H9 (cell line): ENCODE results near the gene SLCO3A1. TPM values are rescaled to one million over a fixed set of nuclear protein-coding genes. Genes with fewer than 3 reads are reported as not detected.

ENCODE experiments used
- DNase-seq: peaks from one replicate; pipeline ENCODE4 v3.0.0-alpha.2; 2017
- H2AFZ ChIP-seq: one replicate; pipeline ENCODE4 v1.6.1; 2013; ENCODE audit warnings: mild to moderate bottlenecking, low read length, control low read depth, moderate library complexity
- H2AK5ac ChIP-seq: 2 replicates; pipeline ENCODE4 v1.6.1; 2013; ENCODE audit warnings: low read length, control low read depth, mixed read lengths; ENCODE audit not compliant: insufficient read length
- H2BK120ac ChIP-seq: one replicate; pipeline ENCODE4 v1.6.1; 2013; ENCODE audit warnings: low read depth, mild to moderate bottlenecking, low read length, control low read depth, inconsistent platforms; ENCODE audit not compliant: poor library complexity, severe bottlenecking
- H2BK12ac ChIP-seq: 2 replicates; pipeline ENCODE4 v1.6.1; 2013; ENCODE audit warnings: low read length, control low read depth, mixed read lengths, low read depth; ENCODE audit not compliant: insufficient read length
- H2BK15ac ChIP-seq: 2 replicates; pipeline ENCODE4 v1.6.1; 2013; ENCODE audit warnings: low read depth, low read length, control low read depth
- H2BK20ac ChIP-seq: one replicate; pipeline ENCODE4 v1.6.1; 2013; ENCODE audit warnings: low read depth, mild to moderate bottlenecking, low read length, control low read depth, inconsistent platforms; ENCODE audit not compliant: poor library complexity, severe bottlenecking
- H2BK5ac ChIP-seq: 2 replicates; pipeline ENCODE4 v1.6.1; 2013; ENCODE audit warnings: low read length, control low read depth, mixed read lengths; ENCODE audit not compliant: insufficient read length
- H3K14ac ChIP-seq: 2 replicates; pipeline ENCODE4 v1.6.1; 2013; ENCODE audit warnings: low read length, control low read depth; ENCODE audit not compliant: insufficient read depth
- H3K18ac ChIP-seq: 2 replicates; pipeline ENCODE4 v1.6.1; 2013; ENCODE audit warnings: low read depth, mild to moderate bottlenecking, mixed read lengths, low read length, control low read depth; ENCODE audit not compliant: insufficient read length
- H3K23ac ChIP-seq: 2 replicates; pipeline ENCODE4 v1.6.1; 2013; ENCODE audit warnings: low read length, control low read depth, mixed read lengths, low read depth; ENCODE audit not compliant: insufficient read length
- H3K23me2 ChIP-seq: 2 replicates; pipeline ENCODE4 v1.6.1; 2013; ENCODE audit warnings: low read depth, mild to moderate bottlenecking, mixed read lengths, low read length, control low read depth; ENCODE audit not compliant: insufficient read length, poor library complexity, severe bottlenecking
- H3K27ac ChIP-seq: 2 replicates; pipeline ENCODE4 v1.5.1; 2013; ENCODE audit warnings: low read length, control low read depth, mixed read lengths, low read depth; ENCODE audit not compliant: insufficient read length
- H3K27me3 ChIP-seq: 2 replicates; pipeline ENCODE4 v1.6.1; 2013; ENCODE audit warnings: low read length, control low read depth, inconsistent platforms; ENCODE audit not compliant: insufficient read depth
- H3K4ac ChIP-seq: 2 replicates; pipeline ENCODE4 v1.6.1; 2013; ENCODE audit warnings: low read depth, mild to moderate bottlenecking, control low read depth, inconsistent platforms, low read length, moderate library complexity
- H3K4me1 ChIP-seq: 2 replicates; pipeline ENCODE4 v1.6.1; 2013; ENCODE audit warnings: low read length, control low read depth, inconsistent platforms; ENCODE audit not compliant: insufficient read depth
- H3K4me2 ChIP-seq: 2 replicates; pipeline ENCODE4 v1.6.1; 2013; ENCODE audit warnings: low read length, control low read depth, mixed read lengths; ENCODE audit not compliant: insufficient read length, insufficient read depth
- H3K56ac ChIP-seq: 2 replicates; pipeline ENCODE4 v1.6.1; 2013; ENCODE audit warnings: low read depth, mild to moderate bottlenecking, mixed read lengths, low read length, control low read depth; ENCODE audit not compliant: insufficient read length
- H3K79me1 ChIP-seq: 2 replicates; pipeline ENCODE4 v1.6.1; 2013; ENCODE audit warnings: low read depth, mild to moderate bottlenecking, moderate library complexity, low read length, control low read depth, inconsistent platforms; ENCODE audit not compliant: insufficient read depth, poor library complexity, severe bottlenecking
- H3K79me2 ChIP-seq: 2 replicates; pipeline ENCODE4 v1.6.1; 2013; ENCODE audit warnings: low read length, control low read depth, inconsistent platforms; ENCODE audit not compliant: insufficient read depth
- H3K9ac ChIP-seq: 2 replicates; pipeline ENCODE4 v1.6.1; 2013; ENCODE audit warnings: low read length, control low read depth, mixed read lengths; ENCODE audit not compliant: insufficient read length; ENCODE audit errors: extremely low read depth
- H3K9me3 ChIP-seq: one replicate; pipeline ENCODE4 v1.6.1; 2013; ENCODE audit warnings: low read depth, low read length, inconsistent platforms; ENCODE audit not compliant: control insufficient read depth
- H3T11ph ChIP-seq: one replicate; pipeline ENCODE4 v1.6.1; 2013; ENCODE audit warnings: mild to moderate bottlenecking, low read length, control low read depth, inconsistent platforms
- H4K20me1 ChIP-seq: one replicate; pipeline ENCODE4 v1.6.1; 2013; ENCODE audit not compliant: control insufficient read depth, insufficient read length, insufficient read depth
- H4K5ac ChIP-seq: 2 replicates; pipeline ENCODE4 v1.6.1; 2013; ENCODE audit warnings: low read depth, mild to moderate bottlenecking, mixed read lengths, low read length, control low read depth; ENCODE audit not compliant: insufficient read length
- H4K8ac ChIP-seq: replicated peaks from 2 replicates; pipeline ENCODE4 v1.6.1; 2013; ENCODE audit warnings: low read length, control low read depth, mixed read lengths, low read depth; ENCODE audit not compliant: insufficient read length
- H4K91ac ChIP-seq: 2 replicates; pipeline ENCODE4 v1.6.1; 2013; ENCODE audit warnings: low read depth, mild to moderate bottlenecking, moderate library complexity, mixed read lengths, low read length, control low read depth; ENCODE audit not compliant: insufficient read length
- H3K27ac Mint-ChIP-seq, 3 experiments: 2 replicates in 2 of 3; 3 replicates in 1 of 3; pipeline ENCODE4 v1.8.0; 2020 to 2021; ENCODE audit warnings: mixed read lengths in 3 of 3, mild to moderate bottlenecking in 1 of 3, moderate library complexity in 1 of 3
- H3K27me3 Mint-ChIP-seq: 2 replicates; pipeline ENCODE4 v1.8.0; 2021; ENCODE audit warnings: low read depth, mild to moderate bottlenecking, moderate library complexity, mixed read lengths
- H3K36me3 Mint-ChIP-seq, 3 experiments: 2 replicates in 2 of 3; 3 replicates in 1 of 3; pipeline ENCODE4 v1.8.0; 2020 to 2021; ENCODE audit warnings: low read depth in 3 of 3, mixed read lengths in 3 of 3; ENCODE audit not compliant: insufficient read depth in 1 of 3
- H3K4me1 Mint-ChIP-seq, 2 experiments: 2 replicates each; pipeline ENCODE4 v1.8.0; 2020; ENCODE audit warnings: mixed read lengths in 2 of 2
- H3K4me3 Mint-ChIP-seq, 2 experiments: 2 replicates in 1 of 2; 3 replicates in 1 of 2; pipeline ENCODE4 v1.8.0; 2020 to 2021; ENCODE audit warnings: mild to moderate bottlenecking in 2 of 2, mixed read lengths in 2 of 2, moderate library complexity in 1 of 2
- H3K9me3 Mint-ChIP-seq, 2 experiments: 2 replicates in 1 of 2; 3 replicates in 1 of 2; pipeline ENCODE4 v1.8.0; 2020; ENCODE audit warnings: mild to moderate bottlenecking in 2 of 2, mixed read lengths in 2 of 2, moderate library complexity in 1 of 2
- CTCF ChIP-seq: fragments of 200-600 bp; sonication (generic); conservative IDR thresholded peaks from 3 replicates; pipeline ENCODE4 v1.8.0; 2021; ENCODE audit warnings: antibody characterized with exemption, mild to moderate bottlenecking
- WGBS: extraction: QIAGEN DNeasy Blood & Tissue Kit; methylation state at CpG from one replicate; pipeline ENCODE4 v1.1.7; 2013; ENCODE audit warnings: missing lambda C conversion rate, low lambda C conversion rate, mixed read lengths; ENCODE audit not compliant: insufficient read length; ENCODE audit errors: extremely low coverage; 5-methylcytosine and 5-hydroxymethylcytosine counted together
- total RNA-seq: library from RNA; stranded (reverse); gene quantifications from 2 replicates; pipeline ENCODE4 v1.2.1, GENCODE V29; 2021

Gene SLCO3A1
- total RNA-seq, 1 experiment from 2014 or later = 9.4 TPM

GRCh38 chr15:91938136-91938535, 84.6 kb downstream of the SLCO3A1 start:
- no peak for DNase-seq
- Histone ChIP-seq H4K8ac (no peak overlapping the region), H3K18ac (no peak overlapping the region), H3K79me2 (no peaks in the 10 kb centered on the region; the same call in 1 of the 2 replicates), H3K79me1 (no peaks in the 10 kb centered on the region), H3K23me2 (no peaks in the 10 kb centered on the region), H4K91ac (no peak overlapping the region), H3K4ac (no peak overlapping the region), H4K20me1 (no peaks in the 10 kb centered on the region), H3K27me3 (no peaks in the 10 kb centered on the region), H4K5ac (no peak overlapping the region), H3K27ac (no peak overlapping the region), H3T11ph (no peak overlapping the region), H3K14ac (no peak overlapping the region), H3K9ac (no peak overlapping the region), H2BK120ac (no peak overlapping the region), H2BK5ac (no peak overlapping the region), H3K4me1 (no peaks in the 10 kb centered on the region; the same call in 1 of the 2 replicates), H2AFZ (no peak overlapping the region), H3K9me3 (no peaks in the 10 kb centered on the region), H2BK20ac (no peak overlapping the region), H2AK5ac (no peak overlapping the region), H2BK12ac (no peak overlapping the region), H3K23ac (no peak overlapping the region), H2BK15ac (no peak overlapping the region), H3K56ac (no peak overlapping the region), H3K4me2 (no peak overlapping the region)
- no peak overlapping the region for H3K4me3 Mint-ChIP-seq
- no peak for TF ChIP-seq CTCF
- peaks cover 34 to 39% of the 10 kb centered on the region in 2 experiments for H3K4me1 Mint-ChIP-seq
- no peaks in the 10 kb centered on the region for H3K27me3 Mint-ChIP-seq
- H3K9me3 Mint-ChIP-seq = peaks cover 0 to 2% of the 10 kb centered on the region in 2 experiments; a peak in 1 of 5 replicates
- no peaks in the 10 kb centered on the region for H3K36me3 Mint-ChIP-seq
- no peak overlapping the region for H3K27ac Mint-ChIP-seq
- no CpG with 5 or more reads among the region's 3 CpGs for WGBS
